KMS-11 (cell line): Measurements from ENCODE around the gene CLMN.
"Not testable (repeated sequence)": the region's sequence is repeated elsewhere in the genome, so short reads cannot be mapped to it uniquely, and the experiment has no call there.

Experiments
- H2AFZ ChIP-seq: fragments of 200-600 bp; sonication (generic); 2 replicates; pipeline ENCODE4 v1.6.1; 2016; ENCODE audit warnings: antibody characterized with exemption, mixed run types, low read depth
- H3K27ac ChIP-seq: fragments of 200-600 bp; sonication (generic); 2 replicates; pipeline ENCODE4 v1.6.1; 2016; ENCODE audit warnings: mild to moderate bottlenecking, mixed run types
- H3K27me3 ChIP-seq: fragments of 200-600 bp; sonication (generic); 2 replicates; pipeline ENCODE4 v1.6.1; 2017; ENCODE audit warnings: mild to moderate bottlenecking, low read depth, mixed run types, moderate library complexity; ENCODE audit not compliant: insufficient read depth
- H3K36me3 ChIP-seq: fragments of 200-600 bp; sonication (generic); 2 replicates; pipeline ENCODE4 v1.6.1; 2017; ENCODE audit warnings: mild to moderate bottlenecking, mixed run types; ENCODE audit not compliant: insufficient read depth
- H3K4me1 ChIP-seq: fragments of 200-600 bp; sonication (generic); 2 replicates; pipeline ENCODE4 v1.6.1; 2016; ENCODE audit warnings: mild to moderate bottlenecking, low read depth, mixed run types; ENCODE audit not compliant: poor library complexity, severe bottlenecking
- H3K4me2 ChIP-seq: fragments of 200-600 bp; sonication (generic); 2 replicates; pipeline ENCODE4 v1.7.0; 2016; ENCODE audit warnings: mild to moderate bottlenecking, mixed run types
- H3K4me3 ChIP-seq: fragments of 200-600 bp; sonication (generic); IDR thresholded peaks from 2 replicates; pipeline ENCODE4 v1.6.1; 2017; ENCODE audit warnings: low read depth, low read length, mixed read lengths; ENCODE audit not compliant: insufficient read depth
- H3K79me2 ChIP-seq: fragments of 200-600 bp; sonication (generic); 2 replicates; pipeline ENCODE4 v1.6.1; 2016; ENCODE audit warnings: low read depth, mixed run types; ENCODE audit not compliant: insufficient read depth
- H3K9ac ChIP-seq: fragments of 200-600 bp; sonication (generic); 2 replicates; pipeline ENCODE4 v1.6.1; 2016; ENCODE audit warnings: mild to moderate bottlenecking, mixed run types
- H4K20me1 ChIP-seq: fragments of 200-600 bp; sonication (generic); 2 replicates; pipeline ENCODE4 v1.6.1; 2016; ENCODE audit warnings: mild to moderate bottlenecking, mixed run types; ENCODE audit not compliant: insufficient read depth
- CTCF ChIP-seq: fragments of 200-600 bp; sonication (generic); conservative IDR thresholded peaks from 2 replicates; pipeline ENCODE4 v1.6.1; 2017; ENCODE audit warnings: low read depth, mild to moderate bottlenecking, antibody characterized with exemption, low read length, moderate library complexity, mixed read lengths

Gene CLMN

GRCh38 chr14:95141684-95142083 is 178.0 kb downstream of the CLMN start:
- H3K4me1 ChIP-seq = peaks cover 11% of the 10 kb centered on the region
- no peak overlapping the region for H3K27ac ChIP-seq
- H3K4me2 ChIP-seq = no peak overlapping the region
- H4K20me1 ChIP-seq = peaks cover 6% of the 10 kb centered on the region; the same call in 1 of the 2 replicates
- no peaks in the 10 kb centered on the region for H3K36me3 ChIP-seq
- H3K27me3 ChIP-seq = no peaks in the 10 kb centered on the region
- no peak for TF ChIP-seq CTCF
- no peak overlapping the region for H3K4me3 ChIP-seq
- H3K79me2 ChIP-seq = peaks cover 54% of the 10 kb centered on the region; the same call in 1 of the 2 replicates
- H2AFZ ChIP-seq = no peak overlapping the region
- no peak overlapping the region for H3K9ac ChIP-seq

GRCh38 chr14:95140060-95140858 is 179.4 kb downstream of the CLMN start:
- Histone ChIP-seq H3K27me3 (no peaks in the 10 kb centered on the region), H4K20me1 (peaks cover 6% of the 10 kb centered on the region; the same call in 1 of the 2 replicates), H3K4me1 (peaks cover 11% of the 10 kb centered on the region), H3K4me3 (no peak overlapping the region), H2AFZ (no peak overlapping the region), H3K9ac (no peak overlapping the region), H3K36me3 (no peaks in the 10 kb centered on the region), H3K79me2 (peaks cover 41% of the 10 kb centered on the region; the same call in 1 of the 2 replicates), H3K27ac (no peak overlapping the region), H3K4me2 (no peak overlapping the region)
- no peak for TF ChIP-seq CTCF

GRCh38 chr14:95138876-95139275 is 180.8 kb downstream of the CLMN start:
- Histone ChIP-seq H3K27ac (no peak overlapping the region), H3K79me2 (peaks cover 30% of the 10 kb centered on the region; the same call in 1 of the 2 replicates), H3K4me1 (peaks cover 16% of the 10 kb centered on the region), H2AFZ (no peak overlapping the region), H3K9ac (no peak overlapping the region), H3K36me3 (no peaks in the 10 kb centered on the region), H3K4me2 (no peak overlapping the region), H3K4me3 (no peak overlapping the region), H3K27me3 (no peaks in the 10 kb centered on the region), H4K20me1 (peaks cover 6% of the 10 kb centered on the region; the same call in 1 of the 2 replicates)
- no peak for TF ChIP-seq CTCF

- not testable (repeated sequence) for H3K9ac ChIP-seq, H3K4me2 ChIP-seq, H2AFZ ChIP-seq, H3K36me3 ChIP-seq, H3K27me3 ChIP-seq, H3K27ac ChIP-seq, H4K20me1 ChIP-seq, H3K4me3 ChIP-seq
- H3K4me1 ChIP-seq = peaks cover 12% of the 10 kb centered on the region
- H3K79me2 ChIP-seq = peaks cover 27% of the 10 kb centered on the region; the same call in 1 of the 2 replicates
These were observed 181.3 kb downstream of the CLMN start for GRCh38 chr14:95138455-95138854.

- Histone ChIP-seq H3K4me1 (peaks cover 12% of the 10 kb centered on the region), H3K27me3 (no peaks in the 10 kb centered on the region), H4K20me1 (peaks cover 6% of the 10 kb centered on the region; the same call in 1 of the 2 replicates), H3K27ac (no peak overlapping the region), H3K4me3 (no peak overlapping the region), H2AFZ (no peak overlapping the region), H3K79me2 (peaks cover 20% of the 10 kb centered on the region; the same call in 1 of the 2 replicates), H3K9ac (no peak overlapping the region), H3K36me3 (no peaks in the 10 kb centered on the region), H3K4me2 (no peak overlapping the region)
- TF ChIP-seq CTCF = no peak
These were observed 181.9 kb downstream of the CLMN start for GRCh38 chr14:95137804-95138167.
